Astrocyte of the spinal cord (primary cell): ENCODE measurements around the gene FIGNL1.

Source experiments
- DNase-seq: peaks from one replicate; pipeline ENCODE4 v3.0.0; 2011; ENCODE audit warnings: low read depth, low spot score
- H3K4me3 ChIP-seq: 2 replicates; pipeline ENCODE4 v1.5.1; 2011; ENCODE audit warnings: low read depth, mild to moderate bottlenecking, low read length, moderate library complexity
- CTCF ChIP-seq: IDR thresholded peaks from 2 replicates; pipeline ENCODE4 v1.5.1; 2012; ENCODE audit warnings: low read depth, mild to moderate bottlenecking, low read length, inconsistent platforms
- in situ Hi-C: cut with HindIII; loops from 2 replicates; pipeline ENCODE4 v1.10.0; 2017; ENCODE audit warnings: low sequenced_read_pairs

The FIGNL1 gene

GRCh38 chr7:50397971-50398324, 52.2 kb downstream of the FIGNL1 start:
- in situ Hi-C loops = no loop called here
- no peak for DNase-seq
- no peak for TF ChIP-seq CTCF
- H3K4me3 ChIP-seq = no peak overlapping the region

- TF ChIP-seq CTCF = no peak
- no peak for DNase-seq
- in situ Hi-C loops = no loop called here
- no peak overlapping the region for H3K4me3 ChIP-seq
Observed at GRCh38 chr7:50397320-50397970, 52.7 kb downstream of the FIGNL1 start.

DNA sequence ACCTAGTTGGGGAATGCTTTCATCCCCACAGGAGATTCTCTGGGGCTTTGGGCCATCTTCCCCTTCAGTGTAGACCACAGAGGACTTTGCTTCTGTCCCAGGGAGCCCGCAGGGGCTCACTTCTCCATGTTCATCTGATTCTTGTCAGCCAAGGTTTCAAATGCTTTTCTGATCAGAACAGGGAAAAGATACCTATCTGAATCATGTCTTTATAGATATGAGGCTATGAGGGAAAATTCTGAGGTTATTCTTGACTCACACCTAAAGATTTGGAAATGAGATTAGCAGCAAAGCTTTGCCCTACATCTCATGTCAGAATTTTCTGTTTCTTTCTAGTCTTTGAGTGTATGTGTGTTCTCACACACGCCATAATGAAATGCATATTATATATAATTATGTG, 53.3 kb downstream of the FIGNL1 start:
- DNase-seq = no peak
- no peak overlapping the region for H3K4me3 ChIP-seq
- in situ Hi-C loops = no loop called here
- no peak for TF ChIP-seq CTCF

DNA sequence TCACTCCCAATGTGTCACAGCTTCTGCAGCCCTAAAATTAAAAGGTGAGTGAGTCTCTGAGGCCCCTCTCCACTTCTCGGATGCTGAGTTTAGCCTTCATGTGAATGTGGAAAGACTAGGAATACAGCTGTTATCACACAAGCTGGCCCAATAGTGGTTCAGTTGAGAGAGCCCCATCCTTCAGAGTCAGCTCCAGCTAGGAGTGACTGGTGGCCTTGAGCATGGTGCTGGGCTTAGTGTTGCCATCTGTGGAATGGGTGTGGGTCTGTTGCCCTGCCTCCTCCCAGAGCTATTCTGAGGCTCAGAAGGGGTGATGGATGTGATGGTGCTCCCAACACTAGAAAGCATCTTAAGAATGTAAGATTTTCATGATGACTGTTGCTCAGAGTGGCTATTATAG, 55.8 kb downstream of the FIGNL1 start:
- in situ Hi-C loops = no loop called here
- no peak overlapping the region for H3K4me3 ChIP-seq
- DNase-seq = no peak
- TF ChIP-seq CTCF = no peak
